ENCODE data around the gene TACC3.
"Not testable (repeated sequence)": the region's sequence is repeated elsewhere in the genome, so short reads cannot be mapped to it uniquely, and the experiment has no call there.

TACC3 gene

DNA sequence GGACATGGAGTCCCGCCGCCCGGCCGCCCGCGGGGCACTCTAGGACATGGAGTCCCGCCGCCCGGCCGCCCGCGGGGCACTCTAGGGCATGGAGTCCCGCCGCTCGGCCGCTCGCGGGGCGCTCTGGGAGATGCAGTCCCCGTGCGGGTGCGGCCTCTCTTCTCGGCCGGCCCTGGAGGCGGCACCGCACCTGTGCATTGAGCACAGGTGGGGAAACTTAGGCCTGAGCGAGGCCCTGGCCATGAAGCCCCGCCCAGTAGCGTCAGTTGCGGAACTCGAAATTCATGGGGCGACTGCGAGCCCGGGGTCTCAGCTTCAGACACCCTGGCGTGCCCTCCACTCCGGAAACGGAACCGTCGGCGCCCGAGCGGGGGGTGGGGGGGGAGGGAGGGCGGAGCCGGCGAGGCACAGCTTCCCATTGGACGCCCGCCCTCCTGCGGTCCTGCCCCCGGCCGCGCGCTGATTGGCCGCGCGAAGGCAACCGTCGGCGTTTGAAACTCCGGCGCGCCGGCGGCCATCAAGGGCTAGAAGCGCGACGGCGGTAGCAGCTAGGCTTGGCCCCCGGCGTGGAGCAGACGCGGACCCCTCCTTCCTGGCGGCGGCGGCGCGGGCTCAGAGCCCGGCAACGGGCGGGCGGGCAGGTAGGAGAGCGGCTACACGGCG, at the start of gene TACC3, which contains the start of gene TMEM129:
Gene TACC3 (plus strand): TSS at position 519 of the 663 bp plus-strand sequence. CDS start 1,901 bp downstream, outside the sequence.
Gene TMEM129 (minus strand): TSS at position 321 of the 663 bp plus-strand sequence. CDS start 486 bp downstream, outside the sequence.
- peak; percentile 83 for DNase-seq

DNA sequence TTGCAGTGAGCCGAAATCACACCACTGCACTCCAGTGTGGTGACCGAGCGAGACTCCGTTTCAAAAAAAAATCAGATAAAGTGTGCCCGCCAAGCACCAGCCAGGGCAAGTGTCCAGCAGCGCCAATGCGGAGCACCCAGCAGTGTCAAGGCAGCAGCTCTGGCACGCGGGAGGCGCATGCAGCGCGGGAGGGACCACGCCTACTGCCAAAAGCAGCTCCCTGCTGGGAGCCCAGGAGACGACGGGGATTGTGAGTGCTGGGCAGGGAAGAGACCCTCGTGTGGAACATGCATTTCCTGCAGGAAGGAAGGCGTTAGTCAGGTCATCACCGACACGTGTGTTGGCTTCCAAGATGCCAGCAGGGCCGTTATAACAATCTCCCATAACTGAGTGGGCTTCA, 47.6 kb upstream of the TACC3 start:
- DNase-seq: no peak

DNA sequence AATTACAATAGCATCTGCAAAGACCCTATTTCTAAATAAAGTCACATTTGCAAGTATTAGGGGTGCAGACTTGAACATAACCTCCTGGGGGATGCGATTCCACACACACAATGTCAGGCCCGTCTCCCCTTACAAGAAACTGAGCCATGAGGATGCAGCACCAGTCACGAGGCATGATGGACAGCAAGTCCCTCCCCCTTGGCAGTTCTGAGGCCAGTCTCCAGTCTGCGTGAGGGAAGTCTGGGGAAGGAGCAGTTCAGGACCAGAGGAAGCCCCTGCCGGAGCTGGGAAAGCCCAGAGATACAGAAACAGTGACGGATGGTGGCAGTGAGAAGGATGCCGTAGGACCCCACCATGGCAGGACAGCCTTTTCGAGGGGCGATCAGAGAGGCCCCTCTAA, 46.6 kb upstream of the TACC3 start:
- DNase-seq: no peak

DNA sequence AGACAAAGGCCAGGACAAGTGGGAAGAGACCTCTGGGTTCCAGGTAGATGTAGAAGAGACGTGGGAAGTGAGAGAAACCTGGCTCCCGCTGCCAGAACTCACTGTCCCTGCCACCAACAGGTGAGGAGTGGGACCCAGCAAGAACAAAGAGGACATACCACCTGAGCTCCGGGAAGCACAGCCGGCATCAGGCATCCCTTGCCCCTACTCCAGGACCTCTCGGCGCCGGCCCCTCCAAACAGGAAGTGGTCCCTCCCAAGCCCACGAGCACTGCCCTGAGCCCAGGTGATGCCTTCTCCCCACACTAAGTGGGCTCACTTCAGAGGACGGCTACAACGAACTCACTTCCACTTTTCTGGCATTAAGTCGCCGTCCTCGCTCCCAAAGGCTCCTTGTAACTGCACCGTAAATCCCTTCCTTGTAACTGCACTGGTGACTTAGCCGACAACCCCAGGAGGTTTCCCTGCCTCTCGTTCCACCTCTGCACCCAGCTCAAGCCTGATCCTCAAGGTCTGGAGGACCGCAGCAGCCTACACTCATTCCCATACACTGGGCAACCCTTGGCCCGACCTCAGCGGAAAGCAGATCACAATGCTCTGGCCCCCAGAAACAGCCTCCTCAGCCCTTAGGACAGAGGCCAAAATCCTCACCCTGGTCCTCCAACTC, 46.1 kb upstream of the TACC3 start:
- no peak for DNase-seq

DNA sequence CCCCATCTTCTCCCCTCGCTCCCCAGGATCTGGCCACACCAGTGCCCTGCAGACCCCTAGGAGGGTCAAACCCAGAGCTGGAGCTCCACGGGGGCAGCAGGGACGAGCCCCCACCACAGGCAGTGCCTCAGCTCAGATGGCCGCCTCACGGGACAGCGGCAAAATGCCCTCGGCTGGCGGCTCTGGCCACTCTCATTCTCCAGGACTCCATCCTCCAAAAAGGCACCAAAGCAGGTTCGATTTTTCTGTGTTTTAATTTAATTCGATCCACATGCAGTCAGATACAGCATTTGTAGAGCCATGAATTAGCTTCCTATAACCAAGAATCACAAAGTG, 45.6 kb upstream of the TACC3 start:
- no peak for DNase-seq

DNA sequence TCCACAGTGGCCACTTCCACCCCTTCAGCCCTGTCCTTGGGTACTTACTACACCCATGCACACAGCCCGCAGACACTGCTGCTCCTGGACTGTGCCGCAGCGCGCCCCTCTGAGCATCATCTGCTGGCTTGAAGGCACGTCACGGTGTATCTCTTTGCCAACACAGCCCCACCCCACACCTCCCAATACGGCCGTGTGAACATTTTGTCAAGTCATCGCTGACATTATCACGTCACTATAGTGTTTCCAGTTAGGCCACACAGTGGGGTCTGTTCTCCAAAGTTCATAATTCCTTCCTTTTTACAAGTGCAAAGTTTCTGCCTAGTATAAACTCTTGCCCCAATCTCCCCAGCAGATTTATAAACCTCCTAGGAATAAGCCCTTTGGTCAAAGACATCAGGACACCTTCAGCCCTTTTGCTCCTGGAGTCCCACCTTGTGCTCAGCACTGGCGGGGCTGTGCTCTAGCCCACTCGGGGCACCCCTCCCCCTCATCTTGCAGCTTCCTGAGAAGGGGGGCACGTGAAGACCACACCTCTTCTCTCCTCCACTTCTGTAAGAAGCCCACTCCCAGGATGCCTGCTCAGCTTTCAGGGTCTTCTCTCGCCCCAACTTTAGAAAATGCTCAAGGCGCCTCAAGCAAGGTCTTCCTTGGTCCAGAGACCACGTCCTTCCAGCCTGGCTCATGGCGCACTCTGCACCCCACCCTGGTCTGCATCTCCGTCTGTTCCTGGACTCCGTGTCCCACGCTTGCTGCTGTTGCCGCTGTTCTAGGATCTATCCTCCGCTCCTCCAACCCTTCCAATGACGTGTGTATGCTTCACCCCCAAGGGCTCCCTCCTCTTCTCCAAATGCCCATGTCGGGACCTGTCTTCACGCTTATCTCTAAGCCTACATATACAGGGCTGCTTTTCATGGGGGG, 44.5 kb upstream of the TACC3 start:
- no peak for DNase-seq

DNA sequence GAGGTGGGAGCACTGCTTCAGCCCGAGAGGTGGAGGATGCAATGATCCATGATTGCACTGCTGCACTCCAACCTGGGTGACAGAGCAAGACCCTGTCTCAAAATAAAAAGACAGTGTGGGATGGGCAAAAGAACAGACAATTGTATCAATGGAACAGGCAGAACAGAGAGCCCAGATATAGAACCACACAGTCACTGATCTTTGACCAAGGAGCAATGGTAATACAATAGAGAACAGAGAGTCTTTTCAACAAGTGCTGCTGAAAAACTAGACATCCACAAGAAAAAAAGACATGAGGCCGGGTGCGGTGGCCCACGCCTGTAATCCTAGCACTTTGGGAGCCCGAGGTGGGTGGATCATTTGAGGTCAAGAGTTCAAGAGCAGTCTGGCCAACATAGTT, 43.1 kb upstream of the TACC3 start:
- no peak for DNase-seq

DNA sequence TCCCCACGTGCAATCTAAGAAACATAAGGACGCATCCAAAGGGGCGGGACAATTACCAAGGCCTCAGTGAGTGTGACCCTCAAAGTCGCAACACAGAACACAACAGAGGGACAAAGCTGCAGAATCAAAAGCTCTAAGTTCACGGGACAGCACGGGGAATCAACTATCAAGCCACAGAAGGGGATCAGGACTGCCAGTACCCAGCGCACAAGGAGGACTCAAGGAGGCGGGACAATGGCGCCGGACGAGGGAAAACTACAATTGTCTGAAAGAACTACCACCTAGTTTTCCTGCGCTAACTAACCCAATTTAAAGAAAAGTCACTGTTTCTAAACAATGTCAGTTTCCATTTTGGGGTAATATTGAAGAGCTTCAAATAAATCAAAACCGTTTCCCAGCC, 38.5 kb upstream of the TACC3 start:
- DNase-seq: no peak

DNA sequence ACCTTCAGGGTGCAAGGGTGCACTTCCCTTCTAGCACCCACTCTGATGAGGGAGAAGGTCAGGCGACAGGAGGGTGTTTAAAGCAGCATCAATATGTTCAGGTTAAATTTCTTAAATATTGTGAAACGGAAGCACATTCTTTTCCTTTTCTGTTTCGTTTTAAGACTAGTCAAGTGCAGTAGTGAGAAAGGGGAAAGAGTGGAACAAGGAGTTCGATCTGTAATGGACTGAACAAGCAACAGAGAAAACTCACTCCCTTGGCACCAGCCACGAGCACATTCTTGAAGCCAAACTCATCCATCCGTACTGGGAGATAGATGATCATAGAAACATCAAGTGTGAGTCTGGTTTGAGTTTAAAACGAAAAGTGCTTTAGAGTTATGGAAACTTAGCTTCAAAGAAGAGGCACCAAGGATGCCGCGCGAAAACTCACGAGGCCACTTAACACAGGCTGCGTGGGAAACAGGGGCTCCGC, 38.0 kb upstream of the TACC3 start:
- no peak for DNase-seq

DNA sequence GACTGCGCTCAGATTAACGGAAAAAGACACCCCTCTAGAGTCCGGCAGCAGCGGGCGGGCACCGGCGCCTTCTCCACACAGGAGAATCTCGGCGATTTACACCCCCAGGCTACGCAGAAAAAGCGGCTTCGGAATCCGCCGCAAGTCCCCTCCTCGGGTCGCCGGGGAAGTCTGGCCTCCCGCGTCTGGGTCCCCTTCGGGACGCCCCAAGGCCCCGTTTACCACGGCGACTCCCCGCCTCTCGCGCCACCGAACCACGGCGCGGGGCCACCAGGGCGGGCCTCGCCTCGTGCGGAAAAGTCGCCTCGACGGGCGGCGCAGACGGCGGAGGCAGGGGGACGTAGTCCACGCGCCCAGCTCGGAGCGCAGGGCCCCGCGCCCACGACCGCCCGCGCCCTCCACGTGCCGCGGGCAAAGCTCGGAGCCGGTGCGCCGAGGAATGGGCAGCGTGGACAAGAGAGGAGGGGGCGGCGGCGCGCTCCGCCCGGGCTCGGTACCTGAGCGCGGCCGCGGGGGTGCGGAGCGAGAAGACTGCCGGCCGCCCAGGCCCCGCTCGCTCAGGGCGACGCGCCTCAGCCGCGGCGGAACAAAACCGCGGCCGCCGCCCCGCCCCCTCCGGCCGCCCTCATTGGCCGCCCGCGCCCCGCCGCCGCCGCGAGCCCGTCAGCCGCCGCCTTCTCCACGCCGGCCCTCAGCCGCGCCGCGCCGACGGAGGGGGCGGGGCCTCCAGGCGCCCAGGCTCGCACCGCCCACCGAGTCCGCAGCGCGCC, 37.4 kb upstream of the TACC3 start, which contains the start of gene FAM53A:
Gene FAM53A (minus strand): TSS at position 578 of the 770 bp plus-strand sequence. CDS start 15,572 bp downstream, outside the sequence.
- DNase-seq: no peak

DNA sequence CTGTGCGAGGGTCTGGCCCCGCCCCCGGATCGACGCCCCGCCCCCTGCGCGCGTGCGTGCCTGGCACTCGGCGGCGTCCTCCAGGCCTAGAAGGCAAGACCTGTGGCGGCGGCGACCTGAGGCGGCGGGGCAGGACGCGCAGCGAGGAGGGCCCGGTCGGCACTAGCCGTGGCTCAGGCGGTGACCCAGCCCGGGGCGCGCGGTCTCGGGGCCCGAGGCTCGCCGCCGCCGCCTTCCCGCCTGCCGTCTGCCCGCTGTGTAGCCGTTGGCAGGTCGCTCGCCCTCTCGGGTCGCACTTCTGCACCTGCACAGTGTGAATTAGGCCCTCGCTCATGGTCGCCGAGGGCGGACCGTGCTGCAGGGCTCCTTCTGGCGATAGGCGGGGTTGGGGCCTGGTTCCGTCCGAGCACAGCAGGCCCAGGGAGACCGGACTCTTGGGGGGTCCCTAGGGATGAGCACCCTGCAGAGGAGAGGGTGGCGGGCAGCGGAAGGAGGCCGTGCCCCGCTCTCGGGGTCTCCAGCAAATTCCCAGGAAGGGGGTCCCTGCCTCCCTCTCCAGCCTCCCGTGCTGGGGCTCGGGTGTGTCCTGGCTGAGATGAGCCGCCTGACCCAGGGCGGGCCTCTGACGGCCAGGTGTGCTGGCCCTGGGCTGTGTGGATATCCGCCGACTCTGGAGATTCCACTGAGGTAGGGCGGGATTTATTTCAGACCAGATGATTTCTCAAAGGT, 36.7 kb upstream of the TACC3 start:
- DNase-seq: peak; percentile 46

DNA sequence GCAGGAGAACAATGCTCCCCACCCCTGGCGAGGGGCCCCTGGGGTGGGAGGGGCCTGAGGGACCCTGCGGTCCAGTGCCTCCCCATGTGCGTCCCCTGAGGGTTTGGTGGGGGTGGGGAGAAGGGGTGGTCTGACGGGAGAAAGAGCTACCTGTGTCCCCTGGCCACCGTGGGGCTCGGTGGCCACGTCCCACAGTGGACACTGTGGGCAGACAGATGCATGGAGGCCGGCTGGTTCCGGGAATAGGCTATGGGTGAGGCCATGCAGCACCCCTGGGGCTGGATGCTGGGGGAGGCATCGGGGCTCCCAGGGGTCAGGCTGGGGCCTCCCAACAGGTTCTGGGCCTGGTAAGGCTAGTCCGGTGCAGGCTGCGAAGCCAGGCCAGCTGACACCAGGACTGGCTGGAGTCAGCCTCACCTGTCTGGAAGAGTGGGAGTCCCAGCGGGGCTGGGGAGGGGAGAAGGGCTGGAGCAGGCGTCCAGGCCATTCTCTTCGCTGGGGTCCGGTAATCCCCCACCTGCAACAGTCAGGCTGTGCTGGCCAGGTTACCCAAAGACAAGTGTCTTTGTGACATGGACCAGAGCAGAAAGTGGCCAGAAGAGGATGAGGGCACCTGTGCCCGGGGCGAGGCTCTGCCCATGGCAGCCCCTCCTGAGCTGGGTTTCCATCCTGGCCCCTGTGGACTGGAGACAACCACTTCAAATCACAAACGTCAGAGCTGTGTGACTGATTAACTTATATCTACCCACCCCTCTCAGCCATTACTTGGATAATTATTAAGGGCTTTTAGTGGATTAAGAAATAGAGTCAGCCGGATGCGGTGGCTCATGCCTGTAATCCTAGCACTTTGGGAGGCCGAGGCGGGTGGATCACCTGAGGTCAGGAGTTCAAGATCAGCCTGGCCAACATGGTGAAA, 35.8 kb upstream of the TACC3 start:
- no peak for DNase-seq

DNA sequence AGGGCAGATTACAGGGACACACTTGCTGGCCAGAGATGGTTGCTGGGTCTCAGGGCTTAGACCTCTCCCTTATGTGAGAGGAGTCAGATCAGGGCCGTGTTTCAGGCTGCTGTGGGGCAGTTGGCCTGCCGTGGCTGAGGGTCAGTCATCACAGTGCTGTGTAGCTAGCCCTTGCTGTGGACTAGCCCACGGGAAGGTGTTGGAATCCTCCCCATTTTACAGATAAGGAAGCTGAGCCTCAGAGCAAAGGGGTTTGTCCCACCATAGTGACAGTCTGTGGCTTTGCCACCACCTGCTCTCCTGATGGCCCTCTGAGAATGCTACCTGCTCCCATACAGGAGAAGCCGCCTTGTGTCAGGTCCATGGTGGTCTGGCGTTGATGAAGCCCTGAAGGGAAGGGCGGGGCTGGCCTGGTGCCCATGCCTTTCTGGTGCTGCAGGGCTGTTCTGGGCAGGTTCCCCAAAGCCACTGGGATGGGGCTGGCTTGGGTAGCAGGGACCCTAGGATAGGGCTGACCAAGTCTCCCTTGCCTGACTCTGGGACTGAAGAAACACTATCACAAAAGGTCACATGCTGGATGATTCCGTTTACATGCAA, 34.8 kb upstream of the TACC3 start:
- no peak for DNase-seq

DNA sequence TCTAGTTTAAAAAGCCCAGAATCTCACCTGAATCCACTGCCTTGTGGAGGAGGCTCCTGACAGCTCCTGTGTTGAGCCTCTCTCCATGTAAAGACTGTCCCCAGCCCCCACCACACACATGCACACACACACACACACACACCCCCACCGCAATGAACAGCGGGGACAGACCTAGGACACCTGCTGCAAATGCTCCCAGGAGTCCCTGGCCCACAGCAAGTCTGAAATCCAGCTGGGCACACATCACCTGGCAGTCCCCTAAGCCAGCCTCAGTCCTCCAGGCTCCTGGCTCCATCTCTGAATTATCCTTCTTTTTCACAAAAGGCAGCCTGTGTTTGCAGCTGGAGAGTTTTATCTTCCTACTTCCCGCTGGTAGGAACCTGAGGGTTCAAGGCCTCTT, 30.6 kb upstream of the TACC3 start:
- no peak for DNase-seq

DNA sequence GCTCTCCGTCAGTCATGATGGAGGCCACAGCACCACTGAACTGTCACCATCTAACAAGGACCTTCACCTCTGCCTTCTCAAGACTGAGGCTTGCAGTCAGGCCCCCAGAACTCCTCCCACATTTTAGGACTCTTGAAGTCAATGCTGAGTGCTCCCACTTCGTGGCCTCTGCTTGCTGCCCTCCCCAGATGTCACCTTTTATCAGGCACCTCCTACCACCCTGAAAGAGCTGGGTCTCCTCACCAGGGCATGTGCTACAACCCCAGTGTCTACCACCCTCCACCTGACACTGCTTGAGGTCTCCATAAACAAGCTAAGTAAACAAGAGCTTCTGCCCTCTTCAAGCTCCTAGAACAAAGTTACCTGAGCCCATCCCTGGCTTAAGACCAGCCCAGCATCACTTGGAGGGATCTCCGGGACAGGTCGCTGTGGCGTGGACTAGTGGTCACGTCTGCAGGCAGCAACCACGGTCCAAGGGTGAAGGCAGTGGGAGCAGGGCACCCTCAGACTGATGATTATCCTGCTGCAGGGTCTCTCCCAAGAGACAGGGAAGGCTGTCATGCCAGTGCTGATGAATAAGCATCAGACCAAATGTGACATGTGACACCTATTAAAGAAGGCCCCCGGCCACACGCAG, 29.5 kb upstream of the TACC3 start:
- DNase-seq: no peak

DNA sequence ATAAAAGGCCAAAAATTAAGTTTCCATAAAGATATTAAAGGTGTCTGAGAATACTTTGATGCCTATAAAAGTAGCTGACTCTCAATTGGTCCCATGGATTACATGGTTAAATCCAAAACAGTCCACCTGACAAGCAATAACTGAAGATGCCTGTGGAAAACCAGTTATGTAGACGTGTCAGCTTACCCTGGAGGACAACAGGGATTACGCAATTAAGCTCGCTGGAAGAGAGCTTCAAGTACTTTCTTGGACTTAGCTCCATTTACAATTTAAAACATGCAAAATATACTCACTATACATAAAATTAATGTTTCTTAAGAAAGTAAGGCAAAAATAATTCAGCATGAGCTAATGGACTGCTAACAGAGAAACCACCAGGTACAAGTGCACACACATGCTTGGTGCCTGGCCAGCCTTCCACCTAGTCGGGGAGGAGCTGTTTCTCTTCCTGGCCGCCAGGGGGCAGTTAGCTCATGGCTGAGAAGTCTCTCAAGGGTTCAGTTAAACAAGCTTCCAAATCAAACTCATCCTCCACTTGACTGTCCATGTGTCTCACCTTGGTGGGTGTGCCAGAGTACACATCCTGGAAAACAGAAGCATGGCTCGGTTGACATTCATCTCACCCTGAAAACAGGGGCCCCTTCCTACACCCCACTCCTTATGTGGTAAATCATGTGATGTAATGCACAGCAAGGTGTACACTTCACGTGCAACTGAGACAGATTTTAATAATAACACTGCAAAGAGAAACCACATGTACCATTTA, 28.0 kb upstream of the TACC3 start:
- DNase-seq: no peak

DNA sequence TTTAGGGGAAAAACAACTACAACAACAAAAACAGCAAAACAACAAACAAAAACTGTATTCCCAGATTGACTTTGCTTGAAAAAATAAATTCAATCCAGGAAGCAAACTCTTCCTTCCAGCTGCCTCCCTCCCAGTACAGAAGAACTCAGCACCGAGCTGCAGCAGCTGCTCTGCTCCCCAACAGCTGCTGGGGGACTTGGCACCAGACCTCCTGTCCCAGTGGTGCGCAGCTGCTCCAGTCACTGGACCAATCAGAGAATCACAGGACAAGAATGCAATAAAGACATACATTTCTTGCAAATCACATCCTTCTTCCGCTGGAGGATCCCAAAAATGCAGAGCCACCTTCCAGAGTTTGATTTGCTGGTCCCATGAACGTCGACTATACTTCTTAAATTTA, 25.4 kb upstream of the TACC3 start:
- DNase-seq: no peak

DNA sequence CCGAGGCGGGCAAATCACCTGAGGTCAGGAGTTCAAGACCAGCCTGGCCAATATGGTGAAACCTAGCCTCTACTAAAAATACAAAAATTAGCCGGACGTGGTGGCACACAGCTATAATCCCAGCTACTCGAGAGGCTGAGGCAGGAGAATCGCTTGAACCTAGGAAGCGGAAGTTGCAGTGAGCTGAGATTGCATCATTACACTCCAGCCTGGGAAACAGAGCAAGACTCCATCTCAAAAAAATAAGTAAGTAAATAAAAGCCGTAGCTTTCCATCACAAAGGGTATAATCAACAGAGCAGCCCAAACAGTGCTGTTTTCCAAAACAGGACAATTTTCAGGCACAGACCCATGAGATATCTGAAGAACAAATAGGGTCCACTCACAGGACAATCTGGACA, 19.6 kb upstream of the TACC3 start:
- not testable (repeated sequence) for DNase-seq

DNA sequence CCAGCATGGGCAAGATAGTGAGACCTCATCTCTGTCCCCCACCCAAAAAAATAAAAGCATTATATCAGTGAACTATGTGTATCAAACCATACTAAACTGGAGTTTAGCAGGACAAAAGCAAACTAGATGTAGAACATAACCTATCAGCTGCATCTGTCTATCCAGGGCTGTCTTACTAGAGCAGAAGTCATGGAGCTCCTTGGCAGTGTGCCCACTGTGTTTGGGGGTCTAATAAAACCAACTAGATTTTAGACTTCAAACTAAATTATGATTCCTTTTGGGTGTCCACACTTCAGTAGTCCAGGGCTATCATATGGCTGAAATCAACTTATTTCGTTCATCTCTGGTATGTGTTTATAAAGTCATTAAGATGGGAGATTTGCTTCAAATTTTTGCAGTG, 17.5 kb upstream of the TACC3 start:
- no peak for DNase-seq
